RWPE2 (cell line): Measurements from ENCODE around the gene OMP.

Experiments
- ATAC-seq: fragments of 200-7000 bp; cut with Tn5 transposase; 3 replicates; pipeline ENCODE4 v1.9.1; 2021; ENCODE audit warnings: low read depth
- DNase-seq: peaks from one replicate; pipeline ENCODE4 v3.0.0-alpha.2; 2020; ENCODE audit warnings: low spot score
- H3K27ac ChIP-seq: fragments of 450-650 bp; 2 replicates; pipeline ENCODE4 v1.5.1; 2017; ENCODE audit warnings: mild to moderate bottlenecking; ENCODE audit not compliant: poor library complexity, severe bottlenecking
- H3K27me3 ChIP-seq: fragments of 250-450 bp; sonication (Bioruptor Pico); 2 replicates; pipeline ENCODE4 v1.5.1; 2021; ENCODE audit warnings: mild to moderate bottlenecking, moderate library complexity; ENCODE audit not compliant: insufficient read depth, poor library complexity, severe bottlenecking
- H3K36me3 ChIP-seq: fragments of 250-450 bp; sonication (Bioruptor Pico); 2 replicates; pipeline ENCODE4 v1.5.1; 2020; ENCODE audit warnings: low read depth, mild to moderate bottlenecking, moderate library complexity
- H3K4me1 ChIP-seq: fragments of 250-450 bp; sonication (Bioruptor Pico); 2 replicates; pipeline ENCODE4 v1.5.1; 2021; ENCODE audit warnings: mild to moderate bottlenecking, moderate library complexity; ENCODE audit not compliant: insufficient read depth, poor library complexity, severe bottlenecking
- H3K4me3 ChIP-seq: fragments of 250-450 bp; sonication (Bioruptor Pico); 2 replicates; pipeline ENCODE4 v1.5.1; 2021; ENCODE audit warnings: mild to moderate bottlenecking, moderate library complexity; ENCODE audit not compliant: severe bottlenecking
- H3K9me3 ChIP-seq: fragments of 250-450 bp; sonication (Bioruptor Pico); 2 replicates; pipeline ENCODE4 v1.5.1; 2021; ENCODE audit warnings: mild to moderate bottlenecking, moderate library complexity; ENCODE audit not compliant: severe bottlenecking
- CTCF ChIP-seq: fragments of 450-650 bp; IDR thresholded peaks from one replicate; pipeline ENCODE4 v1.5.1; 2017; ENCODE audit warnings: mild to moderate bottlenecking, moderate library complexity; ENCODE audit not compliant: poor library complexity, severe bottlenecking

OMP gene

GRCh38 chr11:77124488-77124887 lies 21.8 kb downstream of the OMP start:
- no peak for TF ChIP-seq CTCF
- Histone ChIP-seq H3K27ac (no peak overlapping the region), H3K4me3 (no peak overlapping the region), H3K4me1 (no peaks in the 10 kb centered on the region), H3K27me3 (no peaks in the 10 kb centered on the region), H3K36me3 (no peaks in the 10 kb centered on the region), H3K9me3 (no peaks in the 10 kb centered on the region)
- no peak for DNase-seq
- ATAC-seq, result no peak

- H3K4me1 ChIP-seq, result no peaks in the 10 kb centered on the region
- no peak for TF ChIP-seq CTCF
- H3K27ac ChIP-seq, result no peak overlapping the region
- ATAC-seq, result no peak
- no peaks in the 10 kb centered on the region for H3K27me3 ChIP-seq
- DNase-seq, result no peak
- no peaks in the 10 kb centered on the region for H3K36me3 ChIP-seq
- H3K9me3 ChIP-seq, result no peaks in the 10 kb centered on the region
- no peak overlapping the region for H3K4me3 ChIP-seq
Observed at GRCh38 chr11:77125191-77125590, 22.6 kb downstream of the OMP start.

- H3K27ac ChIP-seq, result no peak overlapping the region
- no peak for TF ChIP-seq CTCF
- H3K9me3 ChIP-seq, result no peaks in the 10 kb centered on the region
- DNase-seq (no peak), ATAC-seq (no peak)
- no peaks in the 10 kb centered on the region for H3K27me3 ChIP-seq
- no peaks in the 10 kb centered on the region for H3K36me3 ChIP-seq
- no peak overlapping the region for H3K4me3 ChIP-seq
- no peaks in the 10 kb centered on the region for H3K4me1 ChIP-seq
Observed at GRCh38 chr11:77125695-77126094, 23.1 kb downstream of the OMP start.

GRCh38 chr11:77126156-77126775 lies 23.6 kb downstream of the OMP start:
- no peak for ATAC-seq

More at GRCh38 chr11:77126156-77126775, 23.6 kb downstream of the OMP start:
- H3K4me3 ChIP-seq, result no peak overlapping the region
- H3K9me3 ChIP-seq, result no peaks in the 10 kb centered on the region
- no peak for DNase-seq
- TF ChIP-seq CTCF, result no peak
- no peaks in the 10 kb centered on the region for H3K36me3 ChIP-seq
- no peaks in the 10 kb centered on the region for H3K27me3 ChIP-seq
- no peaks in the 10 kb centered on the region for H3K4me1 ChIP-seq
- no peak overlapping the region for H3K27ac ChIP-seq
